SK-N-SH (cell line): ENCODE measurements around the gene ARID1A. TPM values are rescaled to one million over a fixed set of nuclear protein-coding genes. Genes with fewer than 3 reads are reported as not detected.

Source experiments
- CTCF ChIA-PET: fragments of 300-600, 350-600 bp; formaldehyde crosslinking; extraction: SDS; loops from one replicate; lab custom pipeline; 2021; lab: Yijun Ruan, JAX
- POLR2A ChIA-PET: fragments of 350-600 bp; sonication (Branson Sonifier 250); formaldehyde crosslinking; extraction: SDS; loops from one replicate; lab custom pipeline; 2020; ENCODE audit warnings: antibody characterized with exemption, inconsistent platforms; lab: Yijun Ruan, JAX
- DNase-seq: peaks from one replicate; pipeline ENCODE4 v3.0.0; 2012
- H2AFZ ChIP-seq: fragments of 200-600 bp; sonication (generic); 2 replicates; pipeline ENCODE4 v1.8.1; 2016; ENCODE audit warnings: antibody characterized with exemption, mild to moderate bottlenecking, low read depth
- H3F3A ChIP-seq: fragments of 200-600 bp; sonication (generic); replicated peaks from 2 replicates; pipeline ENCODE3; 2016; ENCODE audit warnings: antibody characterized with exemption, mild to moderate bottlenecking; ENCODE audit not compliant: insufficient read depth
- H3K27ac ChIP-seq, 2 experiments: fragments of 200-500 bp in 1 of 2; fragments of 200-600 bp in 1 of 2; sonication (Bioruptor generic) in 1 of 2; sonication (generic), shearing (Covaris generic) in 1 of 2; 2 replicates each; pipeline versions ENCODE4 v1.5.1 to v1.6.1; 2014 to 2016; ENCODE audit warnings: low read depth in 2 of 2, inconsistent platforms in 1 of 2, low read length in 1 of 2, mild to moderate bottlenecking in 1 of 2, mixed read lengths in 1 of 2
- H3K27me3 ChIP-seq: fragments of 200-600 bp; sonication (generic), shearing (Covaris generic); 2 replicates; pipeline ENCODE4 v1.6.1; 2016; ENCODE audit warnings: mixed run types; ENCODE audit not compliant: insufficient read depth
- H3K36me3 ChIP-seq, 2 experiments: fragments of 200-500 bp in 1 of 2; fragments of 200-600 bp in 1 of 2; sonication (Bioruptor generic) in 1 of 2; sonication (generic) in 1 of 2; replicated peaks in 1 of 2; 2 replicates each; pipeline versions ENCODE3 to v1.5.1; 2014 to 2016; ENCODE audit warnings: low read length in 1 of 2, mild to moderate bottlenecking in 1 of 2; ENCODE audit not compliant: insufficient read depth in 2 of 2, control insufficient read depth in 1 of 2
- H3K4me1 ChIP-seq, 2 experiments: fragments of 200-500 bp in 1 of 2; fragments of 200-600 bp in 1 of 2; sonication (Bioruptor generic) in 1 of 2; sonication (generic), shearing (Covaris generic) in 1 of 2; 2 replicates each; pipeline versions ENCODE4 v1.5.1 to v1.6.1; 2014 to 2016; ENCODE audit warnings: low read depth in 1 of 2, low read length in 1 of 2, mixed run types in 1 of 2; ENCODE audit not compliant: insufficient read depth in 2 of 2, control insufficient read depth in 1 of 2
- H3K4me2 ChIP-seq: fragments of 200-600 bp; sonication (generic), shearing (Covaris generic); 2 replicates; pipeline ENCODE4 v1.6.1; 2017; ENCODE audit warnings: mixed run types
- H3K4me3 ChIP-seq, 2 experiments: fragments of 200-500 bp in 1 of 2; fragments of 200-600 bp in 1 of 2; sonication (Bioruptor generic) in 1 of 2; sonication (generic), shearing (Covaris generic) in 1 of 2; 2 replicates each; pipeline versions ENCODE4 v1.5.1 to v1.8.1; 2014 to 2016; ENCODE audit warnings: low read depth in 2 of 2, inconsistent platforms in 1 of 2, low read length in 1 of 2, mild to moderate bottlenecking in 1 of 2, mixed read lengths in 1 of 2, moderate library complexity in 1 of 2
- H3K79me2 ChIP-seq: fragments of 200-600 bp; sonication (generic); 2 replicates; pipeline ENCODE4 v1.8.1; 2017; ENCODE audit warnings: mild to moderate bottlenecking; ENCODE audit not compliant: insufficient read depth
- H3K9ac ChIP-seq: fragments of 200-600 bp; sonication (generic); 2 replicates; pipeline ENCODE4 v1.6.1; 2017; ENCODE audit warnings: mixed run types
- H3K9me2 ChIP-seq: fragments of 200-600 bp; sonication (generic); 2 replicates; pipeline ENCODE4 v1.6.1; 2017; ENCODE audit warnings: mixed run types
- H3K9me3 ChIP-seq: fragments of 200-600 bp; sonication (generic); 2 replicates; pipeline ENCODE4 v1.6.1; 2017; ENCODE audit warnings: mixed run types, mild to moderate bottlenecking, moderate library complexity
- H4K20me1 ChIP-seq: fragments of 200-600 bp; sonication (generic); 2 replicates; pipeline ENCODE4 v1.6.1; 2017; ENCODE audit warnings: mild to moderate bottlenecking, mixed run types; ENCODE audit not compliant: insufficient read depth
- EP300 ChIP-seq, 2 experiments: IDR thresholded peaks; 2 replicates each; pipeline versions ENCODE4 v1.4.0 to v1.6.1; 2012; ENCODE audit warnings: borderline replicate concordance in 1 of 2, low read depth in 1 of 2, low read length in 1 of 2
- EZH2phosphoT487 ChIP-seq: fragments of 200-600 bp; sonication (generic); IDR thresholded peaks from 2 replicates; pipeline ENCODE4 v1.6.1; 2017; ENCODE audit warnings: low read depth, mixed run types, mild to moderate bottlenecking, antibody characterized with exemption, moderate library complexity, borderline replicate concordance
- FOSL2 ChIP-seq: IDR thresholded peaks from 2 replicates; pipeline ENCODE4 v1.4.0; 2012; ENCODE audit warnings: low read depth, mild to moderate bottlenecking, moderate library complexity, borderline replicate concordance
- FOXM1 ChIP-seq: IDR thresholded peaks from 2 replicates; pipeline ENCODE4 v1.4.0; 2012; ENCODE audit warnings: low read depth, mild to moderate bottlenecking
- GATA2 ChIP-seq: sonication (generic); formaldehyde crosslinking; IDR thresholded peaks from 2 replicates; pipeline ENCODE4 v1.5.0; 2020; ENCODE audit warnings: mild to moderate bottlenecking, missing genetic modification reagents
- NFIC ChIP-seq: IDR thresholded peaks from 2 replicates; pipeline ENCODE4 v1.4.0; 2012; ENCODE audit warnings: borderline replicate concordance
- PBX3 ChIP-seq: IDR thresholded peaks from 2 replicates; pipeline ENCODE4; 2012
- RFX5 ChIP-seq: IDR thresholded peaks from 2 replicates; pipeline ENCODE4 v1.6.1; 2012; ENCODE audit warnings: mild to moderate bottlenecking, improper control_type of control experiment, low read length
- RXRA ChIP-seq: IDR thresholded peaks from 2 replicates; pipeline ENCODE4 v1.4.0; 2012; ENCODE audit warnings: low read depth, mild to moderate bottlenecking, borderline replicate concordance
- TAF1 ChIP-seq: IDR thresholded peaks from 2 replicates; pipeline ENCODE4 v1.6.1; 2012; ENCODE audit warnings: low read depth, mild to moderate bottlenecking, low read length, moderate library complexity, borderline replicate concordance
- USF2 ChIP-seq: fragments of 150-350 bp; IDR thresholded peaks from 2 replicates; pipeline ENCODE4 v1.6.1; 2017; ENCODE audit warnings: antibody characterized with exemption, low read length, low read depth, borderline replicate concordance
- YY1 ChIP-seq: IDR thresholded peaks from 2 replicates; pipeline ENCODE4 v1.4.0; 2012; ENCODE audit warnings: low read depth, mild to moderate bottlenecking
- WGBS: methylation state at CpG from one replicate; pipeline ENCODE4 v1.1.6; 2017; ENCODE audit warnings: low lambda C conversion rate; 5-methylcytosine and 5-hydroxymethylcytosine counted together
- polyA plus RNA-seq, 3 experiments: library from polyadenylated mRNA; depleted of rRNA; stranded (reverse); fragments of >200 nt; gene quantifications; 2 replicates each; pipeline ENCODE4 v1.2.3, GENCODE V29; 2012
- TF ChIP-seq, protein P1 (sequence below): IDR thresholded peaks from 2 replicates; pipeline ENCODE4 v1.4.0; 2012; ENCODE audit warnings: low read depth, borderline replicate concordance

The ARID1A gene
- polyA plus RNA-seq, 1 of the 3 experiments (the other 2 are of a cell fraction), result 26.5 TPM

DNA sequence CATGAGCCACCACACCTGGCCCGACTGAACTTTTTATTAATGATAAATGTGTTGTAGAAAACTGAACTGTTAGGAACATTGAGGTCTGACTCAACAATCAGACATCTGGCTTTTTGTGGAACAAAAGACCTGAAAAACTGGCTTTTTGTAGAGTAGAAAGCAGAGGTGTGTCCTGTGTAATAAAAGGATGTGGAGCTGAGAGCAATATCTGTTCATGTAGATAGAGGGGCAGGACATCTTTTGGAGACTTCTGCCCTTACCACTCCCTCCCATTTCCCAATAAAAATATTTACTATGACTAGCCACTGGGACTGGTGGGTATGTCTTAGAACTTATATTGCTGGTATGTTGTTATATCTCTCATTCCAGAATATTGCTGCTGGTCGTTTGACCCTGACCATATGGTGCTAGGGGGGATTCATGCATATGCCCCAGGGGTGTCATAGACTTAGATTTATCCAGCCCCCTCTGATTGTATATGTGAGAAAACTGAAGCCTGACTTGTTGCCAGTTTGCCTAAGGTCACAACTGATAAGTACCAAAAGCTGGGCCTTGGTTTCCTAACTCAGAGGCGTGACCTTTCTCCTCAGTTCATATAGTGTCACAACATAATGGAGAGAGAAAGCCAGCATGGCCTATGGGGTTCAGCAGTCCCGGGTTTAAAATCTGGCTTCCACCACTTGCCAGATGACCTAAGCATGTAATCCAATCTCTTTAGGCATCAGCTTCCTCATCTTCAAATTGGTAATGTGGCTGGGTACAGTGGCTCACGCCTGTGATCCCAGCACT lies 58.5 kb downstream of the ARID1A start:
- peaks cover 66% of the 10 kb centered on the region for H4K20me1 ChIP-seq
- peaks cover 100% of the 10 kb centered on the region for H3K79me2 ChIP-seq
- H3K9ac ChIP-seq, result no peak overlapping the region
- no peaks in the 10 kb centered on the region for H3K9me3 ChIP-seq
- H2AFZ ChIP-seq, result no peak overlapping the region
- H3K36me3 ChIP-seq, result peaks cover 41 to 44% of the 10 kb centered on the region in 2 experiments
- H3K27me3 ChIP-seq, result no peaks in the 10 kb centered on the region
- POLR2A ChIA-PET, result no interaction called here
- peaks cover 4% of the 10 kb centered on the region for H3F3A ChIP-seq
- WGBS, result 80% methylated on average over 5 of the region's 5 CpGs
- no peak for DNase-seq
- peaks cover 0 to 9% of the 10 kb centered on the region in 2 experiments; a peak in 1 of 4 replicates for H3K4me1 ChIP-seq
- no peak overlapping the region for H3K27ac ChIP-seq
- H3K9me2 ChIP-seq, result no peaks in the 10 kb centered on the region
- H3K4me3 ChIP-seq, result no peak overlapping the region
- TF ChIP-seq FOSL2 (no peak), RFX5 (no peak), USF2 (no peak), RXRA (no peak), EZH2phosphoT487 (no peak), FOXM1 (no peak), EP300 (IDR thresholded peaks at IDR 0.05; ENCODE audit: borderline replicate concordance in 1 of 2, low read depth in 1 of 2, low read length in 1 of 2) (no peak)
- H3K4me2 ChIP-seq, result no peak overlapping the region
- CTCF ChIA-PET, result interaction anchor here (0.7 to 1.9 kb wide), 4 partner anchors 9 to 152 kb away, joined by 4 to 7 read pairs (median 6); no protein-coding TSS in a partner anchor

- no peak for DNase-seq
- 100% methylated on average over 3 of the region's 3 CpGs for WGBS
- no peak overlapping the region for H3K4me3 ChIP-seq
- no peak overlapping the region for H3K4me2 ChIP-seq
- no peaks in the 10 kb centered on the region for H3F3A ChIP-seq
- no peaks in the 10 kb centered on the region for H3K9me2 ChIP-seq
- no peak for TF ChIP-seq NFIC
- no peak for TF ChIP-seq TAF1
- TF ChIP-seq YY1, result no peak
- TF ChIP-seq PBX3, result no peak
- TF ChIP-seq, protein P1, sequence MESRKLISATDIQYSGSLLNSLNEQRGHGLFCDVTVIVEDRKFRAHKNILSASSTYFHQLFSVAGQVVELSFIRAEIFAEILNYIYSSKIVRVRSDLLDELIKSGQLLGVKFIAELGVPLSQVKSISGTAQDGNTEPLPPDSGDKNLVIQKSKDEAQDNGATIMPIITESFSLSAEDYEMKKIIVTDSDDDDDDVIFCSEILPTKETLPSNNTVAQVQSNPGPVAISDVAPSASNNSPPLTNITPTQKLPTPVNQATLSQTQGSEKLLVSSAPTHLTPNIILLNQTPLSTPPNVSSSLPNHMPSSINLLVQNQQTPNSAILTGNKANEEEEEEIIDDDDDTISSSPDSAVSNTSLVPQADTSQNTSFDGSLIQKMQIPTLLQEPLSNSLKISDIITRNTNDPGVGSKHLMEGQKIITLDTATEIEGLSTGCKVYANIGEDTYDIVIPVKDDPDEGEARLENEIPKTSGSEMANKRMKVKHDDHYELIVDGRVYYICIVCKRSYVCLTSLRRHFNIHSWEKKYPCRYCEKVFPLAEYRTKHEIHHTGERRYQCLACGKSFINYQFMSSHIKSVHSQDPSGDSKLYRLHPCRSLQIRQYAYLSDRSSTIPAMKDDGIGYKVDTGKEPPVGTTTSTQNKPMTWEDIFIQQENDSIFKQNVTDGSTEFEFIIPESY, result no peak
- TF ChIP-seq GATA2 (CRISPR knock-in tag), result no peak
- no peak for TF ChIP-seq RFX5
- H3K9ac ChIP-seq, result no peak overlapping the region
- H3K36me3 ChIP-seq, result peaks cover 35 to 57% of the 10 kb centered on the region in 2 experiments
- peaks cover 97% of the 10 kb centered on the region for H3K79me2 ChIP-seq
- ChIA-PET CTCF (interaction anchor here (0.7 to 3.5 kb wide), 4 partner anchors 15 to 156 kb away, joined by 3 to 11 read pairs (median 5); no protein-coding TSS in a partner anchor), POLR2A (interaction anchor here (0.7 kb wide), 1 partner anchor 66 kb away, joined by 3 read pairs; no protein-coding TSS in a partner anchor)
- peaks cover 0 to 2% of the 10 kb centered on the region in 2 experiments; a peak in 1 of 4 replicates for H3K4me1 ChIP-seq
- no peak overlapping the region for H2AFZ ChIP-seq
- no peaks in the 10 kb centered on the region for H3K27me3 ChIP-seq
- no peaks in the 10 kb centered on the region for H3K9me3 ChIP-seq
- peaks cover 51% of the 10 kb centered on the region for H4K20me1 ChIP-seq
- no peak overlapping the region for H3K27ac ChIP-seq
These were observed 62.5 kb downstream of the ARID1A start for GRCh38 chr1:26758358-26758757.
